BLaER1 (cell line): ENCODE results near the gene NYAP1.
"Not testable (repeated sequence)": the region's sequence is repeated elsewhere in the genome, so short reads cannot be mapped to it uniquely, and the experiment has no call there.

Experiments
- H3K27ac ChIP-seq: shearing (Covaris generic); formaldehyde crosslinking; 2 replicates; pipeline ENCODE4 v1.8.1; 2022
- H3K27me3 ChIP-seq: shearing (Covaris generic); formaldehyde crosslinking; 2 replicates; pipeline ENCODE4 v1.8.1; 2022
- H3K36me3 ChIP-seq: shearing (Covaris generic); formaldehyde crosslinking; 2 replicates; pipeline ENCODE4 v1.8.1; 2022
- H3K4me1 ChIP-seq: shearing (Covaris generic); formaldehyde crosslinking; 2 replicates; pipeline ENCODE4 v1.8.1; 2022
- H3K4me2 ChIP-seq: shearing (Covaris generic); formaldehyde crosslinking; 2 replicates; pipeline ENCODE4 v1.8.1; 2022
- H3K4me3 ChIP-seq: shearing (Covaris generic); formaldehyde crosslinking; 2 replicates; pipeline ENCODE4 v1.8.1; 2022
- H3K9ac ChIP-seq: shearing (Covaris generic); formaldehyde crosslinking; 2 replicates; pipeline ENCODE4 v1.8.1; 2022
- H3K9me3 ChIP-seq: shearing (Covaris generic); formaldehyde crosslinking; 2 replicates; pipeline ENCODE4 v1.8.1; 2022
- H4K20me1 ChIP-seq: shearing (Covaris generic); formaldehyde crosslinking; 2 replicates; pipeline ENCODE4 v1.8.1; 2022
- Cebpa-rat ChIP-seq: shearing (Covaris generic); IDR thresholded peaks from 2 replicates; pipeline ENCODE4 v1.8.1; 2022

The NYAP1 gene

GRCh38 chr7:100489121-100489520 lies 5.4 kb downstream of the NYAP1 start:
- TF ChIP-seq Cebpa-rat, result no peak
- Histone ChIP-seq H3K9ac (no peak overlapping the region), H4K20me1 (no peaks in the 10 kb centered on the region), H3K36me3 (no peaks in the 10 kb centered on the region), H3K9me3 (no peaks in the 10 kb centered on the region), H3K27ac (no peak overlapping the region), H3K4me2 (peak overlapping the region; percentile 37), H3K27me3 (peaks cover 9% of the 10 kb centered on the region; the same call in 1 of the 2 replicates), H3K4me3 (no peak overlapping the region), H3K4me1 (peaks cover 55% of the 10 kb centered on the region)

DNA sequence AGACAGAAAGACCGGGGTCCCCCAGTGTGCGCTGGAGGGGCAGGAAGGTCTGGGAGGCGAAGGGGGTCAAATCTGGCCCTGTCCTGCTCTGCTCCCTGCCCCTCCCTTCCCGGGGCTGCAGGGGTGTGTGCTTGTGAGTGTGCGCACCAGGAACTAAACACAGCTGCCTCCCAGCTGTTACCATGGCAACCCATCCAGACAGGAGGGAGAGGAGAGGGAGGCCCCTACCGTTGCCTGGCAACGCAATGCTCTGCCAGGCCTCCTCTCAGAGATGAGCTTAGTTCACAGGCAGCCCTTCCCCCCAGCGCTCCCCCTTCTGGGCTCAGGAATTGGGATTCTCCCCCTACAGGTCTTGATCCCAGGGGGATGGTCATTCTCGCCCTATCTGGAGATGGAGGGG lies 6.1 kb downstream of the NYAP1 start:
- Histone ChIP-seq H4K20me1 (no peaks in the 10 kb centered on the region), H3K9ac (no peak overlapping the region), H3K4me1 (peaks cover 54% of the 10 kb centered on the region), H3K36me3 (no peaks in the 10 kb centered on the region), H3K4me3 (no peak overlapping the region), H3K9me3 (no peaks in the 10 kb centered on the region), H3K4me2 (peak overlapping the region; percentile 44), H3K27ac (no peak overlapping the region), H3K27me3 (peaks cover 9% of the 10 kb centered on the region; the same call in 1 of the 2 replicates)
- no peak for TF ChIP-seq Cebpa-rat

DNA sequence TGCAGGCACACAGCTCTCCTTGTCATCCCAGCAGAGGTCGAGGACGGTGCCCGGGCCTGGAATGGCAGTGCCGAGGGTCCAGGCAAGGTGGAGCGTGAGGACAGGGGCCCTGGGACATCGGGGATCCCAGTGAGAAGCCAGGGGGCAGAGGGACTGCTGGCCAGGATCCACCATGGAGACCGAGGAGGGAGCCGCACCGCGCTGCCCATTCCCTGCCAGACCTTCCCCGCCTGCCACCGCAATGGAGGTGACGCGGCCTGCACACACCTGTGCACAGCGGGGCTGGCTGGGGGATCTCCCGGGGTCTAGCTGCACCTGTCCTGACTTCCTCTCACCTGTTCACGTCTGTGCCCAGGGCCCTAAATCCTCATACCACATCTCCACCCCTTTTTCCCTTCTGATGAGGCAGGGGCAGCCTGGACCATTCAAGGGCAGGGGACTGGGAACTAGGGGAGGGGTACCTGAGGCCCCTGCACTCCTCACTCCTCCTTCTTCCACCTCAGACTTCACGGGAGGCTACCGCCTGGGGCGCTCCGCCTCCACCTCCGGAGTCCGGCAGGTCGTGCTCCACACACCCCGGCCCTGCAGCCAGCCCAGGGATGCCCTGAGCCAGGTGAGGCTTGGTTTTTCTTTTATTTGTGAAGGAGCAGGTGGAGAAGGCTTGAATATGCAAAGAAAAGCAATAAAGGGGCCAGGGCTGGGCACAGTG lies 6.9 kb downstream of the NYAP1 start:
- no peak overlapping the region for H3K27ac ChIP-seq
- no peaks in the 10 kb centered on the region for H4K20me1 ChIP-seq
- H3K4me1 ChIP-seq, result peaks cover 60% of the 10 kb centered on the region
- H3K9ac ChIP-seq, result no peak overlapping the region
- H3K4me2 ChIP-seq, result peak overlapping the region; percentile 44
- H3K27me3 ChIP-seq, result peaks cover 9% of the 10 kb centered on the region; the same call in 1 of the 2 replicates
- H3K36me3 ChIP-seq, result no peaks in the 10 kb centered on the region
- no peaks in the 10 kb centered on the region for H3K9me3 ChIP-seq
- H3K4me3 ChIP-seq, result no peak overlapping the region
- no peak for TF ChIP-seq Cebpa-rat

DNA sequence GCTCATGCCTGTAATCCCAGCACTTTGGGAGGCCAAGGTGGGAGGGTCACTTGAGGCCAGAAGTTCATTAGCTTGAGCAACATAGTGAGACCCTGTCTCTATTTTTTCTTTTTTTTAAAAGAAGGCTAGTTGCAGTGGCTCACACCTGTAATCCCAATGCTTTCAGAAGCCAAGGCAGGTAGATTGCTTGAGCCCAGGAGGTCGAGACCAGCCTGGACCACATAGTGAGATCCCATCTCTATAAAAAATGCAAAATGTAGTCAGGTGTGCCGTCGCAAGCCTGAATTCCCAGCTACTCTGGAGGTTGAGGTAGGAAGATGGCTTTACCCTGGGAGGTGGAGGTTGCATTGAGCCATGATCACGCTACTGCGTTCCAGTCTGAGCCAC lies 7.5 kb downstream of the NYAP1 start:
- no peaks in the 10 kb centered on the region for H4K20me1 ChIP-seq
- H3K9me3 ChIP-seq, result no peaks in the 10 kb centered on the region
- H3K27me3 ChIP-seq, result peaks cover 9% of the 10 kb centered on the region; the same call in 1 of the 2 replicates
- no peak overlapping the region for H3K27ac ChIP-seq
- no peaks in the 10 kb centered on the region for H3K36me3 ChIP-seq
- no peak overlapping the region for H3K9ac ChIP-seq
- peaks cover 60% of the 10 kb centered on the region for H3K4me1 ChIP-seq
- no peak overlapping the region for H3K4me3 ChIP-seq
- no peak overlapping the region for H3K4me2 ChIP-seq
- no peak for TF ChIP-seq Cebpa-rat

DNA sequence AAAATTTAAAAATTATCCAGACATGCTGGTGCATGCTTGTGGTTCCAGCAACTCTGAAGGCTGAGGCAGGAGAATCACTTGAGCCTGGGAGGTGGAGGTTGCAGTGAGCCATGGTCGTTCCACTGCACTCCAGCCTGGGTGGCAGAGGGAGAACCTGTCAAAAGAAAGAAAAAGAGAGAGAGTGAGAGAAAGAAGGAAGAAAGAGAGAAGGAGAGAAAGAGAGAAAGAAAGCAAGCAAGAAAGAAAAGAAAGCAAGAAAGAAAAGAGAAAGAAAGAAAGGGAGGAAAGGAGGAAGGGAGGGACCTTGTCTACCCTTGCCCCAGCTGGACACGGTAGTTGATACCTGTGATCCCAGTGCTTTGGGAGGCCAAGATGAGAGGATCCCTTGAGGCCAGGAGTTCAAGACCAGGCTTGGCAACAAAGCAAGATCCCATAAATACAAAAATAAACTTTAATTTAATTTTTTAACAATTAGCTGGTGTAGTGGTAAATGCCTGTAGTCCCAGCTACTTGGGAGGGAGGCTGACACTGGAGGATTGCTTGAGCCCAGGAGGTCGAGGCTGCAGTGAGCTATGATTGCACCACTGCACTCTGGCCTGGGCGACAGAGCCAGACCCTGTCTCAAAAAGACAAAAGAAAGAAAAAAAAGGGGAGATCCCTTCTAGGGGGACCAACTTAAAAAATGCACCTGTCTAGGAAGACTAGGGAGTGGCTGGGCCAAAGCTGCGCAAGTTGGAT lies 9.2 kb downstream of the NYAP1 start:
- Histone ChIP-seq H3K9me3 (no peaks in the 10 kb centered on the region), H3K27me3 (peaks cover 9% of the 10 kb centered on the region; the same call in 1 of the 2 replicates), H3K27ac (no peak overlapping the region), H3K4me2 (peak overlapping the region; percentile 84), H3K36me3 (no peaks in the 10 kb centered on the region), H3K9ac (0 out of 2 replicates have a peak overlapping the region, but pooled peaks have one; percentile 34), H3K4me3 (peak overlapping the region; percentile 62), H3K4me1 (peaks cover 44% of the 10 kb centered on the region), H4K20me1 (no peaks in the 10 kb centered on the region)
- TF ChIP-seq Cebpa-rat, result no peak

DNA sequence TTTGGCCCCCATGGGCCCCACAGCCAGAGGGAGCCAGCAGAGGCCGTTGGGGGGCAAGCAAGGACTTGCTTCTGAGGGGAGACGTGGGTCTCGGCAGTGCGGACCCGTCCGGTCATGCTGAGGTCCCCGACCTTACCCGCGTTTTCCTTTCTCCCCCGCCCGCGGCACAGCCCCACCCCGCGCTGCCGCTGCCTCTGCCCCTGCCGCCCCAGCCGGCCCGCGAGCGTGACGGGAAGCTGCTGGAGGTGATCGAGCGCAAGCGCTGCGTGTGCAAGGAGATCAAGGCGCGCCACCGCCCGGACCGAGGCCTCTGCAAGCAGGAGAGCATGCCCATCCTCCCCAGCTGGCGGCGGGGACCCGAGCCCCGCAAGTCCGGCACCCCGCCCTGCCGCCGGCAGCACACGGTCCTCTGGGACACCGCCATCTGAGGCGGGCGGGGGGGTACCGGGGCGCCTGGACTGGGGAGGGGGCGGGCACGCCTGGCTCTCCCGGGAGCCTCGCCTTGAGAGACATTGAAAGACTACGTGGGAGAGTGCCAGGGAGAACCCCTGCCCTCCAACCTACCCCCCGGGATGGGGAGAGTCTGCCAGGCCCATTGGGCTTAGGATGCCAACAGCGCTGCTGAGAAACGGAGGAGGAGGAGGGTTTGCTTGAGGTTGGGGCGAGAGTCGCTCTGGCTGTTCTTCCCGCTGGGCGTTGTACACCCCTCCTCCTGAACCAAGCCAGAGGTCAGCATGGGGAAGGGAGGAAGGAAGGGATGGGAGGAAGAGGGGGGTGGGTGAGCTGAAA lies 9.9 kb downstream of the NYAP1 start:
- no peaks in the 10 kb centered on the region for H3K36me3 ChIP-seq
- 0 out of 2 replicates have a peak overlapping the region, but pooled peaks have one; percentile 34 for H3K9ac ChIP-seq
- H4K20me1 ChIP-seq, result no peaks in the 10 kb centered on the region
- peak overlapping the region; percentile 62 for H3K4me3 ChIP-seq
- H3K4me2 ChIP-seq, result peak overlapping the region; percentile 84
- H3K27ac ChIP-seq, result no peak overlapping the region
- H3K27me3 ChIP-seq, result peaks cover 9% of the 10 kb centered on the region; the same call in 1 of the 2 replicates
- no peak for TF ChIP-seq Cebpa-rat
- H3K4me1 ChIP-seq, result peaks cover 42% of the 10 kb centered on the region
- H3K9me3 ChIP-seq, result no peaks in the 10 kb centered on the region

- no peak overlapping the region for H3K9ac ChIP-seq
- no peaks in the 10 kb centered on the region for H3K9me3 ChIP-seq
- H3K4me1 ChIP-seq, result peaks cover 24% of the 10 kb centered on the region
- no peaks in the 10 kb centered on the region for H4K20me1 ChIP-seq
- no peak overlapping the region for H3K4me3 ChIP-seq
- H3K4me2 ChIP-seq, result no peak overlapping the region
- TF ChIP-seq Cebpa-rat, result no peak
- H3K27me3 ChIP-seq, result peaks cover 9% of the 10 kb centered on the region; the same call in 1 of the 2 replicates
- H3K27ac ChIP-seq, result no peak overlapping the region
- no peaks in the 10 kb centered on the region for H3K36me3 ChIP-seq
Observed at GRCh38 chr7:100496509-100496908, 12.8 kb downstream of the NYAP1 start.

DNA sequence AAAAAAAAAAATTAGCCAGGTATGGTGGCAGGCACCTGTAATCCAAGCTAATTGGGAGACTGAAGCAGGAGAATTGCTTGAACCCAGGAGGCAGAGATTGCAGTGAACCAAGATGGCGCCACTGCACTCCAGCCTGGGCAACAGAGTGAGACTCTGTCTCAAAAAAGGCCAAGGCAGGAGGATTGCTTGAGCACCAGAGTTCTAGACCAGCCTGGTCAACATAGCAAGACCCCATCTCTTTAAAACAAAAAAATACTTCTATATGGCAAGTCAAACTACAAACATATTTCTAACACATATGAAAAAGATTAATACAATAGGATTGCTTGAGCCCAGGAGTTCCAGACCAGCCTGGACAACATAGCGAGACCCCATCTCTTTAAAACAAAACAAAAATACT lies 17.0 kb downstream of the NYAP1 start:
- not testable (repeated sequence) for H3K9me3 ChIP-seq, H3K4me2 ChIP-seq, H3K36me3 ChIP-seq, H3K4me3 ChIP-seq, H3K27ac ChIP-seq, H3K27me3 ChIP-seq, H4K20me1 ChIP-seq, H3K4me1 ChIP-seq, H3K9ac ChIP-seq

DNA sequence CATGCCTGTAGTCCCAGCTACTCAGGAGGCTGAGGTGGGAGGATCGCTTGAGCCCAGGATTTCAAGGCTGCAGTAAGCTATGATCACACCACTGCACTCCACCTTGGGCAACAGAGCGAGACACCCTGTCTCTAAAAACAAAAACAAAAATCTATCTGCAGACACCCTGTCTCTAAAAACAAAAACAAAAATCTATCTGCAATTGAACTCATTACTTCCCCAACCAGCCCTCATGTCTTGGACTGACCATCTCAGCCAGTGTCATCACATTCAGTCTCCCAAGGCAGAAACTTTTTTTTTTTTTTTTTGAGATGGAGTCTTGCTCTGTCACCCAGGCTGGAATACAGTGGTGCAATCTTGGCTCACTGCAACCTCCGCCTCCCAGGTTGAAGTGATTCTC lies 20.3 kb downstream of the NYAP1 start:
- H3K27me3 ChIP-seq, H3K36me3 ChIP-seq, H3K4me1 ChIP-seq, H3K9me3 ChIP-seq, H3K9ac ChIP-seq, H4K20me1 ChIP-seq, H3K27ac ChIP-seq, H3K4me3 ChIP-seq, H3K4me2 ChIP-seq: not testable (repeated sequence)
